NCI-H2171 (cell line): ENCODE results near the gene RLBP1.

Experiments
- DNase-seq: peaks from one replicate; lab custom pipeline; 2025; lab: John Stamatoyannopoulos, UW

Gene RLBP1

GRCh38 chr15:89205991-89206585 lies 15.3 kb downstream of the RLBP1 start:
- DNase-seq: no peak

- no peak for DNase-seq
Observed at GRCh38 chr15:89203705-89204273, 17.6 kb downstream of the RLBP1 start.

- no peak for DNase-seq
Observed at GRCh38 chr15:89201465-89202005, 19.8 kb downstream of the RLBP1 start.

- no peak for DNase-seq
Observed at GRCh38 chr15:89200182-89200581, 21.2 kb downstream of the RLBP1 start.

GRCh38 chr15:89199746-89200145 lies 21.6 kb downstream of the RLBP1 start:
- DNase-seq: no peak

GRCh38 chr15:89198934-89199333 lies 22.4 kb downstream of the RLBP1 start:
- no peak for DNase-seq

GRCh38 chr15:89198196-89198595 lies 23.2 kb downstream of the RLBP1 start:
- DNase-seq: no peak

- peak; percentile 14 for DNase-seq
Observed at GRCh38 chr15:89197503-89197971, 23.8 kb downstream of the RLBP1 start.

GRCh38 chr15:89196994-89197393 lies 24.4 kb downstream of the RLBP1 start:
- DNase-seq: peak; percentile 86

- DNase-seq: no peak
Observed at GRCh38 chr15:89196241-89196640, 25.1 kb downstream of the RLBP1 start.

- DNase-seq: no peak
Observed at GRCh38 chr15:89195836-89196235, 25.5 kb downstream of the RLBP1 start.

GRCh38 chr15:89194608-89195007 lies 26.8 kb downstream of the RLBP1 start:
- DNase-seq: no peak

GRCh38 chr15:89192766-89193165 lies 28.6 kb downstream of the RLBP1 start:
- no peak for DNase-seq

- DNase-seq: no peak
Observed at GRCh38 chr15:89192136-89192535, 29.2 kb downstream of the RLBP1 start.

- DNase-seq: no peak
Observed at GRCh38 chr15:89187986-89188514, 33.3 kb downstream of the RLBP1 start.

GRCh38 chr15:89187301-89187985 lies 33.9 kb downstream of the RLBP1 start:
- DNase-seq: no peak

- no peak for DNase-seq
Observed at GRCh38 chr15:89186803-89187202, 34.6 kb downstream of the RLBP1 start.

GRCh38 chr15:89184886-89185526 lies 36.4 kb downstream of the RLBP1 start:
- DNase-seq: no peak

- DNase-seq: no peak
Observed at GRCh38 chr15:89184357-89184756, 37.0 kb downstream of the RLBP1 start.

- no peak for DNase-seq
Observed at GRCh38 chr15:89179966-89180875, 41.2 kb downstream of the RLBP1 start.

GRCh38 chr15:89178307-89178977 lies 42.9 kb downstream of the RLBP1 start:
- no peak for DNase-seq
